Hypothalamus (tissue), 51 donors: ENCODE data around the gene INSRR.

Experiments
- DNase-seq, 51 donors: peaks; one replicate each; lab custom pipeline; 2025; lab: John Stamatoyannopoulos, UW

Gene INSRR

DNA sequence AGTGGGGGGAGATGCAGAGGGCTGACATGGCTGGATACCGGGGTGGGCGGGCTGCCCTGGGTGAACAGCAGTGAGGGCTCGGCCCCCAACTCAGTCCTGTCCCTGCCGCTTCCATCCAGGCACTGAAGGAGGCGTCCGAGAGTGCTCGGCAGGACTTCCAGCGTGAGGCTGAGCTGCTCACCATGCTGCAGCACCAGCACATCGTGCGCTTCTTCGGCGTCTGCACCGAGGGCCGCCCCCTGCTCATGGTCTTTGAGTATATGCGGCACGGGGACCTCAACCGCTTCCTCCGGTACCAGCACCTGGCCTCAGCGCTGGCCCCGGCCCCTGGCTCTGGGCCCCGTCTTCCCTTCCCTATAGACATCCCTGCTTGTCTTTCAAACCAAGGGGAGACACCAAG lies 17.4 kb upstream of the INSRR start:
- DNase-seq, result no peak

DNA sequence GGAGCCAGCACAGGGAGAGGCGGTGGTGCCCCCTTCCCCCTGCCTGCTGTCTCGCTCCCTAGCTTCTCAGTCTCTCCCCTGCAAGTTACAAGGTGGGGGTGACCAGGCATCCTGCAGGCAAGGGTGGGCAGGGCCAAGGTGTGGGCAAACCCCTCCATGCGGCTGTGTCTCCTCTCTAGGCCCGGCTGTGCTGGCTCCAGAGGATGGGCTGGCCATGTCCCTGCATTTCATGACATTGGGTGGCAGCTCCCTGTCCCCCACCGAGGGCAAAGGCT lies 16.4 kb upstream of the INSRR start:
- no peak for DNase-seq

DNA sequence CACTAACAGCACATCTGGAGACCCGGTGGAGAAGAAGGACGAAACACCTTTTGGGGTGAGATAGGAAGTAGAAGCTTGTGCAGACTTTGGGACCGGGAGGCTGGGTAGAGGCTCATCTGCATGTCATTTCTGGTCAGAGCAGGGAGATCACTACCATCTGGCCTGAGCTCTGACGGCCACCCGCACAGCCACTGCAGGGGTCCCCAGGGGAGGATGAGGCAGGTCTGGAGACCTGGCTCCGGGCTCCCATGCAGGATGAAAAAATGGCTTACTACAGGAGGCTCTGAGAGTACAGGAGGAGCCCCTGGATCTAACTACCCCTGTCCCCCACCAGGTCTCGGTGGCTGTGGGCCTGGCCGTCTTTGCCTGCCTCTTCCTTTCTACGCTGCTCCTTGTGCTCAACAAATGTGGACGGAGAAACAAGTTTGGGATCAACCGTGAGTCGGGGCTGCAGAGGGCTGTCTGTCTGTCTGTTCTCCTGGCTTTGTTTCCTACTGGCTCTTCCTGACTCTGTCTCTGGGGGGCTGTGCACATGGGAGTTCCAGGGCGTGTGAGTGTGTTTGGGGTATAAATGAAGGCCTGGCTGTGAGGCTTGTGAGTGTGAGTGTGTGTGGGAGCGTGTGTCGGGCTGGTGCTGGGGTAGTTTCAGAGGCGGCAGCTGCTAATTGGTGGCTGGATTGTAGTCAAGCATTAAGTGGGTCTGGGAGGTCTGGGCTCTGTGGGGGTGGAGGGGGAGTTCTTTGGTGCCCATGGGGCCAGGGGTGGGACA lies 15.8 kb upstream of the INSRR start:
- no peak for DNase-seq

DNA sequence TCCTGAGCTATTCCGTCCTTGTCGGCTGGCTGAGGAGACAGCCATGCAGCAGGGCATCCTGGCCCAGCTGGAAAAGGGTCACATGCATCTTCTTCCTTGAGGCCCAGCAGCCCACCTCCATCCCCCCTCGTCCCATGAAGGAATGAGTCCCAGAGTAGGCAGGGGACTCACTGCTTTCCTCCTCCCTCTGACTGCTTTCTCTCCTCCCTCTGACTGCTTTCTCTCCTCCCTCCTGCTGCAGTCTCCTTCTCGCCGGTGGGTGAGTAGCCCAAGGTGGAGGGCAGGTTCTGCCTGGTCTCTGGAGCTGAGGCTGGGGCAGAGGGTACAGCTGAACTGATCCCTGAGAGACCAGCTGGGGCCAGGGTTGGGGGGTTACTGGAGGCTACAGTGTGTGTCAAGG lies 15.2 kb upstream of the INSRR start:
- DNase-seq, result no peak

DNA sequence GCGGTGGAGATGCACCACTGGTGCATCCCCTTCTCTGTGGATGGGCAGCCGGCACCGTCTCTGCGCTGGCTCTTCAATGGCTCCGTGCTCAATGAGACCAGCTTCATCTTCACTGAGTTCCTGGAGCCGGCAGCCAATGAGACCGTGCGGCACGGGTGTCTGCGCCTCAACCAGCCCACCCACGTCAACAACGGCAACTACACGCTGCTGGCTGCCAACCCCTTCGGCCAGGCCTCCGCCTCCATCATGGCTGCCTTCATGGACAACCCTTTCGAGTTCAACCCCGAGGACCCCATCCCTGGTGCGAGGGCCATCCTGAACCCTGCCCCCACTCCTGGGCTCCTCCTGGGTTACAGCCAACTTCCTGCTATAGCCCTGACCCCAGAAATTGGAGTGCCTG lies 14.7 kb upstream of the INSRR start:
- no peak for DNase-seq

DNA sequence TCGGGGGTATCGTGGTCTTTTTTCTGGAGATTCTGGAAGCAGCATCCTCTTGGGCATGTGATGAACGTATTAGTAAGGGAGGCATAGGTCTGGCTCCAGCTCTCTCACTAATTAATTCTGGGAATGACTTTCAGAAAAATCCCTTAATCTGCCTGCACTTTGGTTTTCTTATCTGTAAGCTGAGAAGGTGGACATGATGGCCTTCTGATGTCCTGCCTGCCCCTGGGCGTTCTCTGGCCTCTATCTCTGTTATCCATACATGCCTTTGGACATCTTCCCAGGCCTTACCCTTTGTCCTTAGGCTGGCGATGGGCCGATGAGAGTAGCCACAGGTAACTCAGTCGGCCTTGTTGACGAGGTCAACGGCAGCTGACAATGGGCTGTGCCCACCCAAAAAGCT lies 10.5 kb upstream of the INSRR start:
- no peak for DNase-seq

DNA sequence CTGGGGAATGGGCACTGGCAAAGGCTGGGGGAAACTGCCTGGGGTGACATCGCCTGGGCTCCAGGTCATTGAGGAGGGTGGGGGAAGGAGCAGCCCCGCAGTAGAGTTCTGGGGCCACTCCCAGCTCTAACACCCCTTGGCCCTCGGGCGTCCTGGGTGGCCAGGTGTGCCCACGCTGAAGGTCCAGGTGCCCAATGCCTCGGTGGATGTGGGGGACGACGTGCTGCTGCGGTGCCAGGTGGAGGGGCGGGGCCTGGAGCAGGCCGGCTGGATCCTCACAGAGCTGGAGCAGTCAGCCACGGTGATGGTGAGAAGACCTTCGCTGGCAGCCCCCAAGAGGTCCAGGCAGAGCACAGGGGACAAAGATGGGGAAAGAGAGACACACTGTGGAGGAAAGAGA lies 9.4 kb upstream of the INSRR start:
- DNase-seq, result no peak

DNA sequence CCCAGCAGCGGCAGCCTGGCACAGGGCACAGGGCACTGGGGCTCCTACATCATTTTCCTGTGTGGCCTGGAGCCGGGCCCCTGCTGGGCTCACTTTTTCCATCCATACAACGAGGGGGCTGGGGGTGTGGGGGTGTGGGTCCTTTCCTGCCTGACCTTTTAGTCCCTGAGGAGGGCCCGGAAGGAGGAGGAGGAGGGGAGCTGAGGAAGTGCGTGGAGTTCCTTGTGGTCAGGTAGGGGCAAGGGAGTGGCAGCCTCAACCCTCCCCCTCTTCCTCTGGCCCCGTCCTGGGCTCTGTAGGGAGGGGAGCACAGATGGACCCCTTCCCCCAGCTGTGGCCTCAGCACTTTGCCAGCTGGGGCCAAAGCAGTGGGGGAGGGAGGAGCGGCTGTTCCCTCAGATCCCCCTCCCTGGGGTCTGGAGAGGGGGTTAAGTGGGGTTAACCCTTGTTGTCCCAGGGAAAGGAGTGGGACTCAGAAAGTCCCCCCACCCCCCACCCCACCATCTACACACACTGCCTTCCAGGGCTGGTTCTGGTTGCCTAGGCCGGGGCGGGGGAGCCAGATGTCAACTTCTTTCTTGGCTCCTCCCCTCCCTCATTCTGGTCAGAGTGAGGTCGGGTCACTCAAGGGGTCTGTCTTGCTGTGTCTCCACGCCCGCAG lies 7.5 kb upstream of the INSRR start:
- no peak for DNase-seq

DNA sequence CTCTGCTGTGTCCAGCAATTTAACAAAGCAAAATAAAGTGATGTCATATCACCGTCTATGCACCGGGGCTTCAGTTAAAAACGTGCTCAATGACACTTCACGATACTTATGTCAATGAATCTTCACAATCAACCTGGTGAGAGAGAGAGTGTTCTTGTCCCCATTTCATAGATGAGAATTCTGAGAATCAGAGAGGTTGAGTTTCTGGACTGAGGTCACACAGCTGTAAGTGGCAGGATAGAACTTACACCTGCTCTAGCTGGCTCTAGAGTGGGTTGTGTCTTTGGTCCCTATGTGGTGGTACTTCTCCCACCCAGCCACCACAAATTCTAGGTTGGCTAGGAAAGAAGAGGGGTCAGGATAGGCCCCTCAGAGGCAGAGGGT lies 6.9 kb upstream of the INSRR start:
- DNase-seq, result no peak

DNA sequence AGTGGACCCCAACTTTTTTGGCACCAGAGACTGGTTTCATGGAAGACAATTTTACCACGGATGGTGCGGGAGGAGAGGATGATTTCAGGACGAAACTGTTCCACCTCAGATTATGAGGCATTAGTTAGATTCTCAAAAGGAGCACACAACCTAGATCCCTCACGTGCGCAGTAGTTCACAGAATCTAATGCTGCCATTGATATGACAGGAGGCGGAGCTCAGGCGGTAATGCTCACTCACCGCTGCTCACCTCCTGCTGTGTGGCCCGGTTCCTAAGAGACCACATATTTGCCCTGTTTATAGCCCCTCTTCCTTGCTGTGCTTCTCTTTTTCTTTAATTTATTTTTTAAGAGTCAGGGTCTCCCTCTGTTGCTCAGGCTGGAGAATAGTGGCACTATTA lies 6.3 kb upstream of the INSRR start:
- no peak for DNase-seq

DNA sequence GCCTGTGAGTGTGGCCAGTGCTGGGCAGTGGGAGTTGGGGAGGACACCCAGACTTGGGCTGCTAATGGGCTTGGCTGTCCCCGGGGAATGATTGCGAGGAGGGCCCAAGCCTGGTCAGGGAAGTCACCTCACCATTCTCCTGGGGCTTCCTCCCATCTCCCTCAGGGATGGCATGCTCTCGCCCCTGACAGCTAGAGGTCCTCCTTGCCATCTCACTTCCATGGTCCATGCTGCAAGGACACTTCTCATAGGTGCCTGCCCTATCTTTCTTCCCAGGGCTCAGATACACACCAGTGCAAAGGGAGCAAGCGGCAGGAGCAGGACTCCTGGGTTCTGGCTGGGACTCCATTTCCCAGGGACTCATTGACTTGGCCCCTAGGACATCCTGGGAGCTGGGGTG lies 5.9 kb upstream of the INSRR start:
- DNase-seq, result no peak

DNA sequence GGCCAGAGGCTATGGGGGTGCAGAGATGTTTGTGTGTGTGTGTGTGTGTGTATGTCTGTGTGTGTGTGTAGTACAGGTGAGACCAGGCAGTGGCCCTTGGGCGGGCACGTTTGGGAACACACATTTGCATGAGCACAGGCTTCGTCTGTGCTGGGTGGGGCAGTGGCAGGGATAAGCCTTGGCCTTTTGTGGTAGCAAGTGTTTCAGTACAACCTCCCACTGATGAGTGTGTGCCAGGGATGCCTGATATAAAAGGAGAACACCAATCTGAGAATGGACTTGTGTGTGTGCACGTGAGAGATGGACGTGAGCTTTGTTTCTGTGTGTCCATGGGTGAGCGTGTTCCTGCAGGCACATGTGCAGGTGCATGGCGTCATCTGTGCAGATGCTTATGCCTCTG lies 4.7 kb upstream of the INSRR start:
- DNase-seq, result no peak

DNA sequence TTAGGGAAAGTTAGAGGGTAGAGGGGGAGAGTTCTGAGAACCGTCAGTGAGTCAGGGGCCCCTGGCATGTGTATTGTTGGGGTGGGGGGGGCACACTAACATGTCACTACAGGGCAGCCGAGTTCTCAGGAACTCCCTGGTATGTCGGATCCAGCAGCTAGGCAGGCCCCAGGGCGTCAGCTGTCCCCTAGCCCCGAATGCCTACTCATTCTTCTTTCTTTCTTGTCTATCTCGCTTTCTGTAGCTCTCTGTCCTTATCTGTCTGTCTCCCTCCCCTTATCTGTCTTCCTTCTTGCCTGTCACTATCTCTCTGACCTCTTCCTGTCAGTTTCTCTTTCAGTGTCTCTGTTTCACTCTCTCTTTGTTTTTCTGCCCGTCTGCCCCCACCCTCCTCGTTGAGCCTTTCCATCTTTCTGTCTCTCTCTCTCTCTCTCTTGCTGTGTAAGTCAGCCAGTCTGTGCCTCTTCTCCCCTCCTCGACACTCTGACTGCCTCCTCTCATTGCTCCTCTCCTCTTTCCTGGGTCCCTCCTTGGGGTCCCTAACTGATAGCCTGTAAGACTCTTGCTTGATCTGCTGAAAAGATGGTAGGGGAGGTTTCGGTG lies 4.2 kb upstream of the INSRR start:
- DNase-seq, result no peak

DNA sequence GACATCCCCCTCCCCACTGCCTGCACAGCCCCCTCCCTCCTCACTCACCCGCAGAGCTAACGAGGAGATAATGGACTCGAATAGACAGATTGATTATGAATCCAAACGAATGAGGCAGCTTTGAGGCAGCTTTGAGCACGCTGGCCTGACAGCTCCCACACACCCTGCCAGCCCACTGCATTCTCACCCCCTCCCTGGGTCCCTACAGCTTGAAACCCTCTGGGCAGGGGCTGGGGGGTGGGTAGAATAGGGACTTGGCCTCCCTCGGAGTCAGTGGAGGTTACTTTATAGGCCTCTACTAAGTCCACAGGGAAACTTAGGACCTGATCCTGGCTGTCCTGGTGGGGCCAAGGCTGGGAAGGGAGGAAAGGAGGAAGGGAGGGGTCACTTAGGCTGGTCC lies 3.7 kb upstream of the INSRR start:
- DNase-seq, result no peak

DNA sequence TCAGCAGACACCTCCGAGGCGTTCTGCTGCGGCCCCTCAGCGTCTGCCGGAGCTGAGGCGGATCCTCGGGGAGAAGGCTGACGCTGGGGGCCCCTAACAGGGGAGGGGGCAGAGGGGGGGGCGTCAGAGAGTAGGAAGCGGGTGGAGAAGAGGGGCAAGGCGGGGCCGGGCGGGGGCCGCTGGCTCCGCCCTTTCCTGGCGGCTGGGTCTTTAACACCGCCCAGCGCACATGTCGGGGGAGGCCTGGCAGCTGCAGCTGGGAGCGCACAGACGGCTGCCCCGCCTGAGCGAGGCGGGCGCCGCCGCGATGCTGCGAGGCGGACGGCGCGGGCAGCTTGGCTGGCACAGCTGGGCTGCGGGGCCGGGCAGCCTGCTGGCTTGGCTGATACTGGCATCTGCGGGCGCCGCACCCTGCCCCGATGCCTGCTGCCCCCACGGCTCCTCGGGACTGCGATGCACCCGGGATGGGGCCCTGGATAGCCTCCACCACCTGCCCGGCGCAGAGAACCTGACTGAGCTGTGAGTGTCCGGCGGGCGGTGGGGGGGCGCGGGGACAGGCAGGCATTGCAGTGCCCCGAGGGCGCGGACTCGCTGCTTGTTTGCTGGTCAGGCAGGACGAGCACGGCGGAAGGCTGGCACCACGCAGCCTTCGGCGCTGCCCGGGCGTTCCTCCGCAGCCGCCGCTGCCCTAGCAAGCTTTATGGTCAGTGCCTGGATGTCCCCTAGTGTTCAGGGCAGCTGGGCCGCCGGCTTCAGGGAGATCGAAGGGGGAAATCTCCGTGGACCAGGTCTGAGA lies 1.9 kb upstream of the INSRR start, which contains the start of gene NTRK1:
Gene NTRK1, plus strand, starts transcription at position 238 of the 796 bp plus-strand sequence. Its CDS starts 70 bp downstream, at position 308.
- DNase-seq, result peak in 13 of 51 donors; percentile 6 to 49 (median 27)

DNA sequence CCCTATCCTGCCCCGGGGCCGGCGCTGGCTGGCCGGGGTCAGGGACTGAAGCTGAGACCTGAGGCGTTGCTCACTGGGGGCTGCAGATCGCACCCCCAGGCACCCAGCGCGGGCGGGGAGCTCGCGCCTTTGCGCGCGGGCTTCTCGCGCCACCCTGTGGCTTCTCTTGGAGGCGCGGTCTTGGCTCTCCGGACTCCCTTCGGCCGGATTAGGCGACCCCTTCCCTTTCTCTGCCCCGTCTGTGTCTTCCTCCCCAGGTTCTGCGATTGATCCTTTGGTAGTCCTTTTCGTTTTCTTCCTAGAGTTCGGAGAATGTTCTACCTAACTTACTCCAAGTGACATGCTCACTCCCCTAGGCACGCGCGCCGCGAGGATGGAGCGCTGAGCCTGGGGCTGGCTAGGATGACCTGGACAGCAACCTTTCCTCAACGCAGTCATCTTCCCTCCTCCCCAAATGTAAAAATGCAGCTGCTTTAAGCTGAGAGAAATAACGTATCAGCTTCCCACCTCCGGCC lies 1.3 kb upstream of the INSRR start:
- DNase-seq, result peak in 32 of 51 donors; percentile 6 to 65 (median 20)

DNA sequence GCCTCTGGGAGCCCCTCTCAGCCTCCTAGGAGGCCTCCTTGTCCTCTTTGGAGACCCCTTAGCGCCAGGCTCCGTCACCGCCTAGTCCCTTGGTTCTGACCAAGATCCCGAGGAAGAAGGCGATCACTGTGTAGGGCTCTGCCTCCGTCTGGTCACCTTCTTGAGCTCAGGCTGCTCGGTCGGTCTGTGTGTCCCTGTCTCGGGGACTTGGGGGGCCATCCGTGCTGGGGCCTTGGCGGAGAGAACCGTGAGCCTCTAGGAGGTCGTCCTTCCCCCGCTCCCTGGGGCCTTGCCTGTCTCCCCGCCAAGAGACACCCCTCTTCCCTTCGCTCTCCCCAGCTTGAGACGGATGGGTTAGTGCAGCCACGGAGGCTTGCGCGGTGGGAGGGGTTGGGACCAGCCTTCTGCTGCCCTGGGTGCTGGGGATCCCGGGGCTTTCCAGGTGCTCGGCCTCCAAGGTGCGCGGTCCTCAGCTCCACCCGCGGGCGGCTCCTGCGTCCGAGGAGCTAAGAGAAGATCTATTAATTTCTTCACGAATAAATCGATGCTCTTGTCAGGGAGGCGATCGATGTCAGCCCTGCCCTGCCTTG lies 701 bp upstream of the INSRR start:
- peak in 2 of 51 donors; percentile 15 to 20 for DNase-seq

DNA sequence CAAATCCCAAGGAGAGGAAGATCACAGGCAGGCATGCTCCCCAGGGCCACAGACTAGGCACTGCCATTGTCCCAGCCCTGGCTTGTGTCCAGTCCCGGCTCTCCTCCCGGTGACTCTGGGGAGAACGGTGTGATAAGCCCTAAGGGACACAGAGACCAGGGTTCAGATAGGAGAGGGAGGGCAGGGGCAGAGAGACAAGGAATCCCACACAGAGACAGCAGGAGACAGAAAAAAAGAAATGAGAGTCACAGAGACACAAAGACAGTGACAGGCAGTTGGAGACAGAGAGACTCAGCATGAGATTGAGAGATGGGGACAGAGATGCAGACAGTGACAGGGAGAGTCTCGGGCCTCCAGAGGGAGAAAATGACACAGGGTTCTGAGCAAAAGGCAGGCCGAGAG lies 361 bp downstream of the INSRR start:
- no peak for DNase-seq

DNA sequence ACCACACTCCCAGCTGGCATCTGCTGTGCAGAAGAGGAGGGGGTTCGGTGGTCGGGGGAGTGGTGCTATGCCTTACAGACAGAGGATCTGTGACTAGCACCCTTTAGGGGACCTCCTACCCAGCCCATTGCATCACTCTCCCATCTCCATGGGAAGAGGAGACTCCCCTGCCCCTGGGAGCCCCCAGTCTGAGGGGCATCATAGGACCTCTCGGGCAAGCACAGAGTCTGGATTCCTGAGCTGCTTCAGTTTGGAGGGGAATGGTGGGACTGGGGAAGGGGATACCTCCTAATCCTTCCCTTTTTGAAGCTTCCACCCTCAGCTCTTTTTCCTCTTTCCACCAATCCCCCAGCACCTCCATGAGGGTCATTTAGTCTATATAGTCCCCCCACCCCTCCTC lies 1.4 kb downstream of the INSRR start:
- no peak for DNase-seq

DNA sequence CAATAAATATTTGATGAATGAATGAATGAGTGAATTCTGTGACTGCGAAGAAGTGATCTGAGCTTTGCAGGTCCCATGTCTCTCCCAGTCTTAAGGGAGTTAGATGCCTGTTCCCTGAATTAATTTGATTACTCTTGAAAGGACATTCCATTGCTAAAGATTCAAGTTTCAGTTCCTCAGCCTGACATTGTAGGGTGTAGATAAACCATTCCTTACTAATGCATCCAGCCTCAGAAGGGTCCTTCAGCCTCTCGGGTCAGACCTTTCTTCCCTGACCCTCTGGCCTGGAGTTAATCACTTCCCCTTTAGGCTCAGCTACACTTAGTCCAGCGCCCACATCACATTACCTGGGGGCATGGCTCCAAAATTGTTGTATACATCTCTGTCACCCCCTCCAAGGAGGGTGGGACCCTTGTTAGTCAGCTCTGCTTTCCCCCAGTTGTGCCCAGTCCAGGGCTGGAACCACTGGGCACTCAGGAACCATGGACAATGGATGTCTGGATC lies 2.6 kb downstream of the INSRR start:
- no peak for DNase-seq

DNA sequence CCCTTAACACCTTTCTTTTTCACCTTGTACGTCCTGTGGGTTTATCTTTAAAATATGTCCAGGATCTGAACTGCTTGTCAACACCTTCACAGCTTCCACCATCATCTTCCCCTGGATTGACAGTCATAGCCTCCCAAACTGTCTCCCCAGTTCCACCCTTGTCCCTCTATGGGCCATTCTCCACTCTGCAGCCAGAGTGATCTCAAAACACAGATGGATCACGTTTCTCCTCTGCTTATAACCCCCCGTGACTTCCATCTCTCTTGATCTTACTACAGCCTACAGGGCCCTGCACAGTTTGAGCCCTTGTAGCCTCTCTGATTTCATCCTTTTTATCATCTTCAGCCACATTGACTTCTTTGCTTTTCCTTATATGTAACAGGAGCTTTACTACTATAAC lies 4.3 kb downstream of the INSRR start:
- no peak for DNase-seq
